IMR-90 (cell line): ENCODE measurements around the gene NLRC5. TPM values are rescaled to one million over a fixed set of nuclear protein-coding genes. Genes with fewer than 3 reads are reported as not detected.

ENCODE experiments used
- ATAC-seq: fragments of 200-7000 bp; cut with Tn5 transposase; 2 replicates; pipeline ENCODE4 v1.9.1; 2020; ENCODE audit warnings: low read depth, mild to moderate bottlenecking, moderate library complexity
- BruUV-seq: library from RNA; stranded (reverse); fragments of 400-500 nt; replicated peaks from 2 replicates; lab custom pipeline; 2021; lab: Mats Ljungman, UMichigan
- CTCF ChIA-PET: fragments of 300-600 bp; formaldehyde crosslinking; extraction: SDS; loops from one replicate; lab custom pipeline; 2021; ENCODE audit warnings: antibody characterized with exemption; lab: Yijun Ruan, JAX
- POLR2A ChIA-PET: fragments of 300-600 bp; sonication (Branson Sonifier 250); formaldehyde crosslinking; loops from one replicate; lab custom pipeline; 2022; ENCODE audit warnings: antibody characterized with exemption; ENCODE audit not compliant: unreplicated experiment; lab: Charles Lee
- DNase-seq: peaks from one replicate; pipeline ENCODE4 v3.0.0; 2013
- H2AFZ ChIP-seq: replicated peaks from 2 replicates; pipeline ENCODE3; 2013; ENCODE audit warnings: low read length, mild to moderate bottlenecking; ENCODE audit not compliant: poor library complexity
- H2AK5ac ChIP-seq: 2 replicates; pipeline ENCODE4 v1.6.1; 2013; ENCODE audit warnings: low read depth, low read length, inconsistent platforms
- H2AK9ac ChIP-seq: replicated peaks from 2 replicates; pipeline ENCODE3; 2013; ENCODE audit warnings: mild to moderate bottlenecking, low read depth, low read length, moderate library complexity; ENCODE audit not compliant: poor library complexity
- H2BK120ac ChIP-seq: 2 replicates; pipeline ENCODE4 v1.6.1; 2013; ENCODE audit warnings: low read depth, low read length, inconsistent platforms
- H2BK15ac ChIP-seq: 3 replicates; pipeline ENCODE4 v1.6.1; 2013; ENCODE audit warnings: low read depth, low read length, inconsistent platforms
- H2BK20ac ChIP-seq: 2 replicates; pipeline ENCODE4 v1.6.1; 2013; ENCODE audit warnings: low read depth, mild to moderate bottlenecking, inconsistent platforms, low read length, moderate library complexity
- H2BK5ac ChIP-seq: 2 replicates; pipeline ENCODE4 v1.6.1; 2013; ENCODE audit warnings: mild to moderate bottlenecking, low read depth, low read length, inconsistent platforms; ENCODE audit not compliant: poor library complexity, severe bottlenecking
- H3K14ac ChIP-seq: replicated peaks from 2 replicates; pipeline ENCODE4 v1.6.1; 2013; ENCODE audit warnings: low read depth, low read length, inconsistent platforms
- H3K18ac ChIP-seq: 2 replicates; pipeline ENCODE4 v1.6.1; 2013; ENCODE audit warnings: low read depth, low read length, control low read depth
- H3K23ac ChIP-seq: 2 replicates; pipeline ENCODE4 v1.6.1; 2013; ENCODE audit warnings: low read depth, low read length, inconsistent platforms
- H3K27ac ChIP-seq: 2 replicates; pipeline ENCODE4 v1.5.1; 2013; ENCODE audit warnings: mild to moderate bottlenecking, control low read depth, low read length; ENCODE audit not compliant: insufficient read depth
- H3K27me3 ChIP-seq: 2 replicates; pipeline ENCODE4 v1.6.1; 2013; ENCODE audit warnings: low read length; ENCODE audit not compliant: control insufficient read depth, insufficient read depth
- H3K36me3 ChIP-seq: 2 replicates; pipeline ENCODE4 v1.6.1; 2013; ENCODE audit warnings: low read length, mixed read lengths; ENCODE audit not compliant: control insufficient read depth, insufficient read depth
- H3K4ac ChIP-seq: 2 replicates; pipeline ENCODE4 v1.6.1; 2013; ENCODE audit warnings: low read depth, low read length, inconsistent platforms
- H3K4me1 ChIP-seq: 2 replicates; pipeline ENCODE4 v1.6.1; 2013; ENCODE audit warnings: low read length, mixed read lengths; ENCODE audit not compliant: control insufficient read depth, insufficient read depth
- H3K4me2 ChIP-seq: 2 replicates; pipeline ENCODE4 v1.6.1; 2013; ENCODE audit warnings: low read depth, mild to moderate bottlenecking, control low read depth, low read length, moderate library complexity
- H3K4me3 ChIP-seq: 2 replicates; pipeline ENCODE4 v1.5.1; 2013; ENCODE audit warnings: low read depth, mild to moderate bottlenecking, control low read depth, low read length, moderate library complexity; ENCODE audit not compliant: insufficient read depth
- H3K56ac ChIP-seq: 2 replicates; pipeline ENCODE4 v1.6.1; 2013; ENCODE audit warnings: low read length, inconsistent platforms; ENCODE audit not compliant: insufficient read depth; ENCODE audit errors: extremely low read depth
- H3K79me1 ChIP-seq, 2 experiments: 2 replicates each; pipeline ENCODE4 v1.6.1; 2013; ENCODE audit warnings: low read length in 2 of 2, inconsistent platforms in 1 of 2, low read depth in 1 of 2
- H3K9ac ChIP-seq: 2 replicates; pipeline ENCODE4 v1.6.1; 2013; ENCODE audit warnings: low read depth, low read length, control low read depth
- H3K9me1 ChIP-seq: 2 replicates; pipeline ENCODE4 v1.6.1; 2013; ENCODE audit warnings: low read length, inconsistent platforms; ENCODE audit not compliant: insufficient read depth
- H3K9me3 ChIP-seq: 2 replicates; pipeline ENCODE4 v1.6.1; 2013; ENCODE audit warnings: low read length; ENCODE audit not compliant: control insufficient read depth, insufficient read depth
- H4K20me1 ChIP-seq: 2 replicates; pipeline ENCODE4 v1.6.1; 2013; ENCODE audit warnings: low read length, inconsistent platforms; ENCODE audit not compliant: insufficient read depth
- H4K5ac ChIP-seq: 2 replicates; pipeline ENCODE4 v1.6.1; 2013; ENCODE audit warnings: mild to moderate bottlenecking, low read depth, low read length, control low read depth
- H4K8ac ChIP-seq, 2 experiments: 2 replicates each; pipeline ENCODE4 v1.6.1; 2013; ENCODE audit warnings: low read depth in 2 of 2, low read length in 2 of 2, control low read depth in 1 of 2, inconsistent platforms in 1 of 2
- H4K91ac ChIP-seq: 2 replicates; pipeline ENCODE4 v1.6.1; 2013; ENCODE audit warnings: low read depth, low read length, inconsistent platforms; ENCODE audit not compliant: insufficient read depth
- BHLHE40 ChIP-seq: fragments of 150-350 bp; IDR thresholded peaks from 2 replicates; pipeline ENCODE4 v1.6.1; 2016; ENCODE audit warnings: mild to moderate bottlenecking, low read depth, low read length
- CHD1 ChIP-seq: IDR thresholded peaks from 2 replicates; pipeline ENCODE4 v1.6.1; 2012; ENCODE audit warnings: low read depth, low read length, improper control_type of control experiment
- FOS ChIP-seq: fragments of 150-350 bp; IDR thresholded peaks from 2 replicates; pipeline ENCODE4 v1.6.1; 2016; ENCODE audit warnings: low read depth, low read length
- MAFK ChIP-seq: IDR thresholded peaks from 2 replicates; pipeline ENCODE4 v1.6.1; 2012; ENCODE audit warnings: low read depth, low read length, improper control_type of control experiment
- MAZ ChIP-seq: IDR thresholded peaks from 2 replicates; pipeline ENCODE4 v1.6.1; 2012; ENCODE audit warnings: low read depth, mild to moderate bottlenecking, low read length, improper control_type of control experiment, moderate library complexity, borderline replicate concordance
- MXI1 ChIP-seq: IDR thresholded peaks from 2 replicates; pipeline ENCODE4 v1.6.1; 2012; ENCODE audit warnings: low read depth, mild to moderate bottlenecking, low read length, moderate library complexity, borderline replicate concordance
- POLR2A ChIP-seq: IDR thresholded peaks from 2 replicates; pipeline ENCODE4 v1.6.1; 2012; ENCODE audit warnings: mild to moderate bottlenecking, low read depth, low read length
- RCOR1 ChIP-seq: IDR thresholded peaks from 2 replicates; pipeline ENCODE4 v1.6.1; 2012; ENCODE audit warnings: mild to moderate bottlenecking, low read length, improper control_type of control experiment; ENCODE audit not compliant: insufficient replicate concordance
- RFX5 ChIP-seq: IDR thresholded peaks from 2 replicates; pipeline ENCODE4 v1.8.0; 2012; ENCODE audit warnings: low read depth, mild to moderate bottlenecking, low read length, moderate library complexity
- WGBS, 2 experiments: methylation state at CpG; one replicate each; pipeline versions ENCODE4 v1.1.5 to v1.1.7; 2013; ENCODE audit warnings: missing lambda C conversion rate in 2 of 2; ENCODE audit not compliant: insufficient read length in 1 of 2; ENCODE audit errors: extremely low coverage in 2 of 2; 5-methylcytosine and 5-hydroxymethylcytosine counted together
- dilution Hi-C: fragments of 300-500 bp; cut with HindIII; formaldehyde crosslinking; loops from one replicate; pipeline ENCODE4 v1.14.3; 2018; ENCODE audit warnings: low sequenced_read_pairs; ENCODE audit not compliant: unreplicated experiment
- in situ Hi-C: fragments of 300-500 bp; cut with MboI; formaldehyde crosslinking; loops from 3 replicates; pipeline ENCODE4 v1.14.3; 2019; ENCODE audit warnings: low sequenced_read_pairs, inconsistent platforms, mixed read lengths
- intact Hi-C: fragments of 100-400 bp; cut with micrococcal nuclease; formaldehyde crosslinking; loops from 2 replicates; pipeline ENCODE4 v1.10.0; 2022
- polyA plus RNA-seq, 3 experiments: library from polyadenylated mRNA; depleted of rRNA; stranded (reverse); fragments of >200 nt; gene quantifications; 2 replicates each; pipeline ENCODE4 v1.2.3, GENCODE V29; 2012; ENCODE audit warnings: low replicate concordance in 1 of 3
- total RNA-seq: library from RNA; depleted of rRNA; stranded (reverse); fragments of >200 nt; gene quantifications from 2 replicates; pipeline ENCODE4 v1.2.3, GENCODE V29; 2012
- TF ChIP-seq, protein P1 (sequence below): fragments of 150-350 bp; IDR thresholded peaks from 2 replicates; pipeline ENCODE4 v1.6.1; 2017; ENCODE audit warnings: mild to moderate bottlenecking, antibody characterized with exemption, low read length, low read depth
- TF ChIP-seq, protein P2 (sequence below): conservative IDR thresholded peaks from 2 replicates; pipeline ENCODE4 v1.5.1; 2012; ENCODE audit warnings: mild to moderate bottlenecking, low read depth, low read length, improper control_type of control experiment

NLRC5 gene
- total and polyA plus RNA-seq, 2 of the 4 experiments (the other 2 are of a cell fraction) = 9.1 to 14.9 TPM

DNA sequence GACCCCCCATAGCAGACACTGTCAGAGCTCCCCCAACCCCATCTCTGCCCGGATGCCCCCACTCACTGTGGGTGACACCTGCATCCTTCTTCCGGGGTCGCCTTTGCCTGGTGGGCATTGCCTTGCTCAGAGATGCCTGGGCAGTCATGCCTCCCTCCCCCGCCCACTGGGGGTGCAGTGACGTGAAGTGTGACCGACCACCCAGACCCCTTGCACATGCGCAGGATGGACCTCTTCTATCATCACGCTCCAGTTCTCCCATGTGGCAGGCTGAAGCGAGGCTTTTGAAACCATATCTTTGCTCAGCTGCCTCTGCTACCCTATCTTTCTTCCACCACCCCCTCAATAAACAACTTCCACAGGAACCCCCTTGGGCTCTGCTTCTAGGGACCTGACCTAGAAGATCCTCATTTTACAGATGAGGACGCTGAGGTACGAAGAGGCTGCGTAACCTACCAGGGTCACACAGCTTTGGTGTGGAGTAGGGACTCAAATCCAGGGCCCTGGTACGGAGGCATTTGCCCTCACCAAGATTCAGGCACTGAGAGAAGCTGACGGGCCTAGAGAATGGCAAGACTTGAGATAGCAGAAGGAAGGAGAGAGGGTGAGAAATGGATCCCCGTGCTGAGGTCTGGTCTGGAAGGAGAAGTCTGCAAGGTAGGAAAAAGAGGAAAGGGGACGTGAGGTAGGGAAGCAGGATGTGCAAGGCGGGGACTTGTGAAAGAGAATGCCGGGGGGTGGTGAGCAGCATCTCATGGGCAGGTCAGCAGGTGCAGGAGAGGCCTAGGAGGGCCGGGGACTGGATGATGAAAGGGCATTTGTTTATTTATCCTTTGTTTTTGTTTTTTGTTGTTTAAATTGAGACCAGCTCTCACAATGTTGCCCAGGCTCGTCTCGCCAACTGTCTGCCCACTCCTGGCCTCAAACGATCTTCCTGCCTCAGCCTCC is 14.4 kb downstream of the NLRC5 start (continued):
- TF ChIP-seq FOS = no peak
- TF ChIP-seq MAZ = no peak

DNA sequence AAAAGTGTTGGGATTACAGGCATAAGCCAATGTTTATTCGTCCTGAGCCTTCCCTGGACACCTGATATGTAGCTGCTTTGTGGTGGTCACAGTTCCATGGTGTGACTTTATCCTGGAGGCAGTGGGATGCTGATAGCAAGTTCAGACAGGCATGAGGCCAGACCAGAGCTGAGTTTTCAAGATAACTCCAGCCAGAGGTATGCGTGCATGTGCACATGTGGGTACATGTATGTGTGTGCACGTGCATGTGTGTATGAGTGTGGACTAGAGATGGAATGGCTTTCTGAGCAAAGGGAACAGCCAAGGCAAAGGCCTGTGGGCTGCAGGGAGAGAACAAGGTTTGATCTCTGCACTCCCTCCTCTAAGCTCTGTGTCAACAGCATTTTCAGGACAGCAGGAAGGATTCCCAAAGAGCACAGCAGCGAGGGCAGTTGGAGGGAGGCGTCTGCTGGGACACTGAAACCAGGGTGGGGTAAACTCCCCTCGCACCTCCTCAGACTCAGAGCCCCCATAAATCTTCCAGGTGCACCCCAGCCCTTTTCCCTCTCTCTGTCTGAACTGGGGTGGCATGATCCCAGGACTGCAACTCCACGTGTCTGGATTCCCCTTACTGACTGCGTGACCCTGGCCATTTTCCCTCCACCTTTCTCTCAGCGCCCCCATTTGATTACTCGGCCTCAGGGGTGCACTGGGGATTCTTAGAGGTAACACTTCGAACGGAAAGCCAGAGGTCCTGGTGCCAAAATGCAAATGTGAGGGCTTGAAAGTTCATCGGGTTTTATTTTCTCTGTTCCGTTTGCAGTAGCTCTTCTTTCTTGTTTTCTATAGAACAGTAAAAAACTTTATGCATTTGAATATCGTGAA is 15.3 kb downstream of the NLRC5 start:
- ATAC-seq = no peak
- Histone ChIP-seq H2BK20ac (peak overlapping the region; percentile 38; the same call in 1 of the 2 replicates), H4K5ac (no peak overlapping the region), H2AK9ac (no peak overlapping the region), H3K9me1 (peaks cover 15% of the 10 kb centered on the region), H3K4me2 (no peak overlapping the region), H4K8ac (no peak overlapping the region), H3K27me3 (no peaks in the 10 kb centered on the region), H4K91ac (no peak overlapping the region), H3K36me3 (peaks cover 3% of the 10 kb centered on the region), H2BK15ac (no peak overlapping the region), H4K20me1 (no peaks in the 10 kb centered on the region), H3K18ac (no peak overlapping the region), H3K9me3 (no peaks in the 10 kb centered on the region), H3K4me1 (peaks cover 11% of the 10 kb centered on the region), H3K27ac (no peak overlapping the region), H3K4ac (peak overlapping the region; percentile 29), H2BK120ac (no peak overlapping the region), H3K56ac (no peak overlapping the region), H3K79me1 (peaks cover 10 to 54% of the 10 kb centered on the region in 2 experiments), H3K9ac (no peak overlapping the region), H3K4me3 (no peak overlapping the region), H3K14ac (0 out of 2 replicates have a peak overlapping the region, but pooled peaks have one; percentile 1), H3K23ac (no peak overlapping the region), H2AFZ (no peak overlapping the region), H2AK5ac (peak overlapping the region; percentile 48; the same call in 1 of the 2 replicates), H2BK5ac (no peak overlapping the region)
- WGBS, 2 experiments = 60% methylated on average over 2 of the region's 15 CpGs; no CpG with 5 or more reads in 1 of the 2 experiments
- ChIA-PET POLR2A (no interaction called here), CTCF (interaction anchor here (0.6 kb wide), 1 partner anchor 47 kb away, joined by 3 read pairs; no protein-coding TSS in a partner anchor)
- in situ Hi-C loops = no loop called here
- no TSS peak for BruUV-seq
- no peak for DNase-seq
- intact Hi-C loops = no loop called here
- dilution Hi-C loops = no loop called here
- TF ChIP-seq POLR2A (no peak), BHLHE40 (no peak), RFX5 (no peak), MXI1 (no peak), RCOR1 (no peak), FOS (no peak), MAFK (no peak), CHD1 (no peak)
- TF ChIP-seq, protein P1, sequence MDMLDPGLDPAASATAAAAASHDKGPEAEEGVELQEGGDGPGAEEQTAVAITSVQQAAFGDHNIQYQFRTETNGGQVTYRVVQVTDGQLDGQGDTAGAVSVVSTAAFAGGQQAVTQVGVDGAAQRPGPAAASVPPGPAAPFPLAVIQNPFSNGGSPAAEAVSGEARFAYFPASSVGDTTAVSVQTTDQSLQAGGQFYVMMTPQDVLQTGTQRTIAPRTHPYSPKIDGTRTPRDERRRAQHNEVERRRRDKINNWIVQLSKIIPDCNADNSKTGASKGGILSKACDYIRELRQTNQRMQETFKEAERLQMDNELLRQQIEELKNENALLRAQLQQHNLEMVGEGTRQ = no peak
- TF ChIP-seq, protein P2, sequence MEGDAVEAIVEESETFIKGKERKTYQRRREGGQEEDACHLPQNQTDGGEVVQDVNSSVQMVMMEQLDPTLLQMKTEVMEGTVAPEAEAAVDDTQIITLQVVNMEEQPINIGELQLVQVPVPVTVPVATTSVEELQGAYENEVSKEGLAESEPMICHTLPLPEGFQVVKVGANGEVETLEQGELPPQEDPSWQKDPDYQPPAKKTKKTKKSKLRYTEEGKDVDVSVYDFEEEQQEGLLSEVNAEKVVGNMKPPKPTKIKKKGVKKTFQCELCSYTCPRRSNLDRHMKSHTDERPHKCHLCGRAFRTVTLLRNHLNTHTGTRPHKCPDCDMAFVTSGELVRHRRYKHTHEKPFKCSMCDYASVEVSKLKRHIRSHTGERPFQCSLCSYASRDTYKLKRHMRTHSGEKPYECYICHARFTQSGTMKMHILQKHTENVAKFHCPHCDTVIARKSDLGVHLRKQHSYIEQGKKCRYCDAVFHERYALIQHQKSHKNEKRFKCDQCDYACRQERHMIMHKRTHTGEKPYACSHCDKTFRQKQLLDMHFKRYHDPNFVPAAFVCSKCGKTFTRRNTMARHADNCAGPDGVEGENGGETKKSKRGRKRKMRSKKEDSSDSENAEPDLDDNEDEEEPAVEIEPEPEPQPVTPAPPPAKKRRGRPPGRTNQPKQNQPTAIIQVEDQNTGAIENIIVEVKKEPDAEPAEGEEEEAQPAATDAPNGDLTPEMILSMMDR = no peak
